GM15510 (cell line): ENCODE results near the gene MKRN2OS.

Experiments
- POLR2A ChIP-seq: IDR thresholded peaks from 3 replicates; pipeline ENCODE4 v1.6.1; 2011; ENCODE audit warnings: borderline replicate concordance; ENCODE audit not compliant: insufficient read length; ENCODE audit errors: extremely low read depth

MKRN2OS gene, protein sequence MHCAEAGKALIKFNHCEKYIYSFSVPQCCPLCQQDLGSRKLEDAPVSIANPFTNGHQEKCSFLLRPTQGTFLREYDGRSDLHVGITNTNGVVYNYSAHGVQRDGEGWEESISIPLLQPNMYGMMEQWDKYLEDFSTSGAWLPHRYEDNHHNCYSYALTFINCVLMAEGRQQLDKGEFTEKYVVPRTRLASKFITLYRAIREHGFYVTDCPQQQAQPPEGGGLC

DNA sequence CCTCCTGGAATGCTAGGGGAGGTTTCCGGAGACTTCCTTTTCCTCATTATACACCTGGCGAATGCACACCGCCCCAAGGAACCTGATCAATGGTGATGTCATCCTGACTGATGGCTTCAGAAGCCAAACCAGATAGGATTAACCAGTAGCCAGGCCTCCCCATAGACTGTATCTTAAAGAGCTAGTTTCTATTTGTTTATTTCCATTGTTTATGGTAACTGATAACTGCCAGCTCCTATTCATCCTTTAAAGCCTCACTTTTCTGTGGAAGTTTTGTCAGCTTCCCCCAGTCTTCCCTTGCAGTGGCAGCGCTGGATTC is at the start of gene MKRN2OS:
TSS of gene MKRN2OS (minus strand) at position 27 of the 319 bp plus-strand sequence. CDS start 35 bp downstream, outside the sequence.
- no peak for TF ChIP-seq POLR2A

GRCh38 chr3:12593473-12593872 is 48.2 kb upstream of the MKRN2OS start:
- no peak for TF ChIP-seq POLR2A

GRCh38 chr3:12591997-12592715 is 46.9 kb upstream of the MKRN2OS start:
- no peak for TF ChIP-seq POLR2A

- no peak for TF ChIP-seq POLR2A
Measured at GRCh38 chr3:12591456-12591855, 46.2 kb upstream of the MKRN2OS start.

- no peak for TF ChIP-seq POLR2A
Measured at GRCh38 chr3:12590096-12590495, 44.8 kb upstream of the MKRN2OS start.

GRCh38 chr3:12588039-12589009 is 43.0 kb upstream of the MKRN2OS start:
- TF ChIP-seq POLR2A: no peak

DNA sequence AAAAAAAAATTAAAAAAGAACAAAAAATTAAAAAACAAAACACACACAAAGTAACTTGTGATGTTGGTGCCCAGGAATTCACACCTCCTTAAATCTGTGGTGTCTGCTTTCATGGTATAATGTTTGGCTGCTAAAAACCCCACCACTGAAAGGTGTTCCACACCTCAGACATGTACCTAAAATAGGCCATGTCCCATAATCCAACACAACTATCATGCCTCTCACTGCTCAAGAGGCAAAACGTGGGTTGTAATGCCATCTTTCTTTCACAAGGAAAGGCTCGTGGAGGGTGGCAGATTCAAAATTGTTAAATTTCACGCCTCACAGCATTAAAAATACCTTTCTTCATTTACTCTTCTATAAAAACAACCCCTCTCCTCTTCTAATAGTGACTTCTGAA is 41.1 kb upstream of the MKRN2OS start:
- no peak for TF ChIP-seq POLR2A

DNA sequence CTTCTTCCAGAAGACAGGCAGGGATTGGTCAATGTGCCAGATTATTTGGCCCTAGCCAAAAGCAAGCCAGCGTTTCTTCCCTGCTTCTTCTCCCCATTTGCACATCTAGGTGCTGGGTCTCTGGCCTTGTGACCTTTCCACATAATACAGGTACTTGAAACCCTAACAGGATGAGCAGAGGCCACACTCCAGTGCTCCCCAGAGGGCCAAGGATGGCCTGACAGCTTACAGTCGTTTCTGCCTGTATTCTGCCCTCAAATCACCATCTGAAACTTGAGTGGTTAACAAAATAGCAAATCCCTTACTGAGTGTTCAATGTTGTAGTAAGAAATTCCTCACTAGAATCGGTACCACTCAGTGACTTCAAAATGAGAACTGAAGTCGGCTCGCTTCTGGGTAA is 40.7 kb upstream of the MKRN2OS start:
- TF ChIP-seq POLR2A: no peak

DNA sequence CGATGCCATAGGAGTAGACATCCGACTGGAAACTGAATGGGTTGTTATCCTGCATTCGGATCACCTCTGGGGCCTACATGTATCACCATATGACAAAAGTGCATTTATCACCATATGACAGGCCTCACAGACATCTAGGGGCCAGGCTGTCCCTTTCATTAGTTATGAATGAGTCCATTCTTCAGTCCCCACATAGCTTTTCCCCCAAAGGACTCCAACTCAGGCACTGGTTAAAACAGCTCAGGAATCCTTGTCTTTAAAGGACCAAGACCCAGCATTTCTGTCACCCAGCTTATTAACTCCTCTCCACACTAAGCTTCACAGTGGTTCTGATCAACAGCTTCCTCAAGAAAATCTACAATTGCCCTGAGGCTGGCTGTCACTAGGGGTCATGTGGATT is 39.9 kb upstream of the MKRN2OS start:
- TF ChIP-seq POLR2A: no peak

DNA sequence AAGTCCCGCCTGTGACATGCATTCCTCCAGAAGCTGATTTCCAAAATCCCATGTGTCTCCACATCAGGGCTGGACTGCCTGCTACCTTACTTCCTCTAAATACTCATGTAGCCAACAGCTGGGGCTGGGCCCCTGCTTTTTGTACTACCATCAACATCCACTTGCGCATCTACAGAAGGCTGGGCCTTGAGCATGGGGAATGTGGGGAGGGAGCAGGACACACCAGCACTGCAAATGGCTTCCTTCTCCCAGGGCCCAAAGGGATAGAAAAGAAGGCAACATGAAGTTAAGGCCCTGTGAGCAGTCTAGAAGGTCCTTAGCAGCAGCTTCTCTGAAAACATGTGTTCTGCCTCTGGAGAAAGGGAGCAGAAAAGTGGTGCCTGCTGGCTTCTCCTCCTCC is 38.8 kb upstream of the MKRN2OS start:
- no peak for TF ChIP-seq POLR2A

DNA sequence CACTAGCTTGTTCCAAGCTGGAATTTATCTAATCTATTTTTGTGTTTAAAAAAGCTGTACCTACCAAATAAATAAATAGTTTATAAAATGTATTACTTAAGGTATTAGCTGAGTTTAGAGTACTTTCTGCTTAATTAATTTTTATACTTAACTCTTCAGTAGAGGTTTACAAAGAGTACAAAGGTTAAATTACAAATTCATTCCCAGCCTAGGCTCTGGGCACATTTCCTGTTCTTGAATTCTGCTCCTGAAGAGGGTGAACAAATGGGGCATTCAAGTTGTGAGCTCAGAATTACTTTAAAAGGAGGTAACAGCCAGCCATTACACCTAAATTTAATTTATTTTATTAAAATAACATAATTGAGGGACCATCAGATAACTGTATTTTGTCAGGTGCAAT is 38.0 kb upstream of the MKRN2OS start:
- no peak for TF ChIP-seq POLR2A

DNA sequence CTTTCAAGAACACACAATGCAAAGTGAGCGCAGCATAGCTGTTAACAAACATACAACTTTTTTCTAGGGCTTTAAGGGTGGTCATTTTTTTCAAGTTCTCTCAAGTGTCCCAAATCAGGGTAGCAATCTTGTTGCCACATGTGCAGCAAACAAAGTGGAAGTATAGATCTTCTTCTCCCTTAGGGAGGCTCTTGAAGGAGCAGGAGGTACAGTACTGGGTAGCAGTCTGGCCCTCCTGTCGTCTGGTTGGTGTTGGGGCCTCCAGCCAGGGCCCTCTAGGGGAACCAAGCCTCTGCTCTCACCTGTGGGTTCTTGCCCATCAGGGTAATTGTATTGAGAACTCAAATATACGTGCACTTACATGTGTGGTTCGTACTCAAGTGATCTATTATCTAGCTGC is 37.4 kb upstream of the MKRN2OS start:
- TF ChIP-seq POLR2A: no peak

GRCh38 chr3:12579905-12580304 is 34.6 kb upstream of the MKRN2OS start:
- no peak for TF ChIP-seq POLR2A

GRCh38 chr3:12579456-12579855 is 34.2 kb upstream of the MKRN2OS start:
- TF ChIP-seq POLR2A: no peak

DNA sequence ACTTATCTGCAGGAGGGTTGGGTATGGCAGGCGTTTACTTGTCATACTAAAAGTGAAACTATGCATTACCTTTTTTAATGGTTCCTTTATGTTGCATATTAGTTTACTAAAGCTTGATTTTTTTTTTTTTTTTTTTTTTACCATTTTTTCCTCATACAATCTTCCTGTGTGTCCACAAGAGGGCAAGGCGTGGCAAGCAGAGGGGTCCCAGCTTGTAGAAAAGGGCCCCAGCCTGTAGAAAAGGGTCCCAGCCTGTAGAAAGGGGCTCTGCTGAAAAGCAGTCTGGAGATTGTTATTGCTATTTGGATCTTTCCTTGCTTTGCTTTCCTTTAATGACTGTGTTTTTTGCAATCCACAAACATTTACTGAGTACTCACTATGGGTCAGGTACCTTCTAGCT is 33.4 kb upstream of the MKRN2OS start:
- no peak for TF ChIP-seq POLR2A
